ENCODE measurements around the gene OR6M1.

Gene OR6M1, protein sequence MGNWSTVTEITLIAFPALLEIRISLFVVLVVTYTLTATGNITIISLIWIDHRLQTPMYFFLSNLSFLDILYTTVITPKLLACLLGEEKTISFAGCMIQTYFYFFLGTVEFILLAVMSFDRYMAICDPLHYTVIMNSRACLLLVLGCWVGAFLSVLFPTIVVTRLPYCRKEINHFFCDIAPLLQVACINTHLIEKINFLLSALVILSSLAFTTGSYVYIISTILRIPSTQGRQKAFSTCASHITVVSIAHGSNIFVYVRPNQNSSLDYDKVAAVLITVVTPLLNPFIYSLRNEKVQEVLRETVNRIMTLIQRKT

DNA sequence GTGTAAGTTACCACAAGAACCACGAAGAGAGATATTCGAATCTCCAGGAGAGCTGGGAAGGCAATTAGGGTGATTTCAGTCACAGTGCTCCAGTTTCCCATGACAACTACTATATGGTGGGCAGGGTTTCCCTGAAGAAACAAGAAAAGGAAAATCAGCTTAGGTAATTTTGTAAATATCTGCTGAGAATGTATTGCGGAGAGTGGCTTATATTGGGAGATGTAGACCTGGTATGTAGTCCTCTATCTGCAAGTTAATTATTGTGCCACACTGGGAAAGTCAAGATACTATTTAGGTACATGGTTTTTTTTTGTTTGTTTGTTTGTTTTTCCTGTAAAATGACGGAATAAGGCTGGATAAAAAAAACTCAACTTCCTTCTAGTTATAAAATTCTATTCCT, at the start of gene OR6M1:
Gene OR6M1 (minus strand): TSS at position 101 of the 400 bp plus-strand sequence. CDS start 0 bp downstream, at position 101.
- no peak for DNase-seq

GRCh38 chr11:123853038-123853437, 46.9 kb upstream of the OR6M1 start:
- DNase-seq, result no peak

DNA sequence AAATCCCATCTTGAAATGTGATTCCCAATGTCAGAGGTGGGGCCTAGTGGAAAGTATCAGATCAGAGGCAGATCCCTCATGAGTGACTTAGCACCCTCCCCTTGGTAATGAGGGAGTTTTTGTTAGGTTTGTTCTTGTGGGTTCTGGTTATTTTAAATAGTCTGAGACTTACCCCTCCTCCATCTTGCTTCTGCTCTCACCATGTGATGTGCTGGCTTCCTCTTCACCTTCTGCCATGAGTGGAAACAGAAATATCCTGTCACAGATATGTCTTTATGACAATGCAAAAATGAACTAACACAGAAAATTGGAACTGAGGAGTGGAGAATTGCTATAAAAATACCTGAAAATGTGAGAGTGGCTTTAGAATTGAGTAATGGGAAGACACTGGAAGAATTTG, 46.2 kb upstream of the OR6M1 start:
- DNase-seq, result no peak

- DNase-seq, result no peak
Measured at GRCh38 chr11:123851110-123851509, 45.0 kb upstream of the OR6M1 start.

DNA sequence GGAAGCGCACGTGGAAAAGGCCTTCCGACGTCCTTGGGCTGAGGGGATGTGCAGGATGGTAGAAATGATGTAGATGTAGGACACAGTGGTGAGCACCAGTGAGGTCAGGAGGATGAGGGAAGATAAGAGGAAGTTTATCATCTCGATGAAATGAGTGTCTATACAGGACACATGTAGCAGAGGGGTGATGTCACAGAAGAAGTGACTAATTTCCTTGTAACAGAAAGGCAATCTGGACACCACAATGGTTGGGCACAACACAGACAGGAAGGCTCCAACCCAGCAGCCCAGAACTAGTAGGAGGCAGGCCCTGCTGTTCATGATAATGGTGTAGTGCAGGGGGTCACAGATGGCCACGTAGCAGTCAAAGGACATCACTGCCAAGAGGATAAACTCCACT, 35.0 kb upstream of the OR6M1 start:
- DNase-seq, result no peak

DNA sequence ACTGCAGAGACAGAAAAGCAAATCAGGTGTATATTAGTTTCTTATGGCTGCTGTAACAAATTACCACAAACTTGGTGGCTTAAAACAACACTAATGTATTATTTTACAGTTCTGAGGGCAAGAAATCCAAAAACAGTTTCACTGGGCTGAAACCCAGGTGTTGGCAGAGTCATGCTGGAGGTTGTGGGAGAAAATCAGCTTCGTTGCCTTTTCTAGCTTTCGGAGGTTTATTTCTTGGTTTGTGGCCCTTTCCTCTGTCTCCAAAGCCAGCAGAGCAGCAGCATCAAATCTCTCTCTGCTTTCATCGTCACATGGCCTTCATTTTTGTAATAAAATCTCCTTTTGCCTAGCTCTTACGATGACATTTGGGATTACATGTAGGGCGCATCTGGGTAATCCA, 33.0 kb upstream of the OR6M1 start:
- no peak for DNase-seq

DNA sequence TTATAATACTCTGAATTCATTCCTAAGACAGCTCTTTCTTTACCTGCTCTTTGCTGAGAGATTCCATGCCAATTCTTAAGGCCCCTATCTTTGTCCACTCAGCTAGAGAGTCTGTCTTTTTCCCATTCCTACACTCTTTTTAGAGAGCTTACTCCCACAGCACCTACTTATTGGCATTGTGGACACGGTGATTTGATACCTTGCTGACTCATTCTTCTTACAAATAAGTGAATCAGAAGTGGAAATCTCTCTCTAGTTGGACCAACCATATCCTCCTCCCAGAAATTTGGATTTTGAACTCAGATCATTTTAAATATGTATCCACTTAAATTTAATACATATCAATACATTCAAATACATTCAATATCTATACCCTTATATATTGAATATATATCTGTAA, 32.5 kb upstream of the OR6M1 start:
- DNase-seq, result no peak

DNA sequence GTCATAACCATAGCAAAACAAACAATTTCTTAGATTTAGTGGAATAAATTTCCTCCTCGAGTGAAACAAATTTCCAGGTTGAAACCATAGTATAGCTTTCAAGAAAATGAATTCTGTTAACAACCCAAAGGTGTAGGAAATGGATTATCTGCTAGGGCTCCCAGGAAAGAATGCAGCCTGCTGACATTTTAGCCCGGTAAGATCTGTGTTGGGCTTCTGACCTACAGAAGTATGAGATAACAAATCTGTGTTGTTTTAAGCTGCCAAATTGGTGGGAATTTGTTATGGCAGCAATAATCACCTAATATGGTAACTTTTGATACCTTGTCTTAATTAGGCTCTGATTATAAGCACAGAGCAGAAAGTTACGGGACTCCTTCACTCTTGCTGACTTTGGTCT, 32.0 kb upstream of the OR6M1 start:
- no peak for DNase-seq

- no peak for DNase-seq
Measured at GRCh38 chr11:123833095-123833494, 26.9 kb upstream of the OR6M1 start.

DNA sequence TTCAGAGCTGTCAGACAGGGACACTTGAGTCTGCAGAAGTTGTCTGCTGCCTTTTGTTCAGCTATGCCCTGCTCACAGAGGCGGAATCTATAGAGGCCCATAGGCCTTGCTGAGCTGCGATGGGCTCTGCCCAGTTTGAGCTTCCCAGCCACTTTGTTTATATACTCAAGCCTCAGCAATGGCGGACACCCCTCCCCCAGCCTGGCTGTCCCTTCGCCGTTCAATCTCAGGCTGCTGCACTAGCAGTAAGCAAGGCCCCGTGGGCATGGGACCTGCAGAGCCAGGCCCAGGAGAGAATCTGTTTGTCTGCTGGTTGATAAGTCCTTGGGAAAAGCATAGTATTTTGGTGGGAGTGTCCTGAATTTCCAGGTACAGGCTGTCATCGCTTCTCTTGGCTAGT, 23.6 kb upstream of the OR6M1 start:
- no peak for DNase-seq

GRCh38 chr11:123822599-123822998, 16.4 kb upstream of the OR6M1 start:
- no peak for DNase-seq

DNA sequence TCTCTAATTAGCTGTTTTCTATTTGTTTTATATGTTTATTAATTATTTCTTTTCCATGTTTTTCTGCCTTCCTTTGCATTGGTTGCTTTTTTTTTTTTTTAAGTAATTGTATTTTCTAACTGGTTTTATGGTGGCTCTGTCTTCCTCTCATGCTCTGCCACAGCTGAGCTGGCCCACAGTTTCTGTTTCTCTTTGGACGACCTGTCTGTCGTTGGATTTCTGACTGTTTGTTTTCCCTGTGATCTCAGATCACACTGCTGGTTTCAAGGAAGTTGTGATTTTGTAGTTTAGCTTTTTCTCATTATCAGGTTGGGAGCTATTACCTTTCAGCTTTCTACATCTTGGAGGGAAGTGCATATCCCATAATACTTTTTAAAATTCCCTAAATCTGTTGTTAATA, 15.9 kb upstream of the OR6M1 start:
- no peak for DNase-seq

DNA sequence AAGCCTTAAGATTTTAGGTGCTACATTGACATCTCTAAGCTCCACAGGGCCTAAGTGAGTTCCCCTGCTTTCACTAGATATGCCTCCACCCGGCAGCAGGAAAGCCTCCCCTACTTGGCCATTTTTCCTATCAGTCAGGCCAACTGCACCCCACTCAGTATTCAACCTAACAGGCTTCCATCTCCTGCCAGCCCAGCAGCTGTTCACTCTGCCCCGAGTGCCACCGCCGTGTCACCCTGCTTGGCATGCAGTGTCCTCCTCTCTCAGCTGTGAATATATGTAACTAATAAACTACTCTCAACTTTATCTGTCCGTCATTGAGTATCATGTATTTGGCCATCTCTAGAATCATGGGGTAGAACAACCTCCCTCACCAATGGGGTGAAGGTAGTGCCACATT, 9.0 kb upstream of the OR6M1 start:
- no peak for DNase-seq

- no peak for DNase-seq
Measured at GRCh38 chr11:123801765-123802164, 4.4 kb downstream of the OR6M1 start.

GRCh38 chr11:123800036-123800435, 6.1 kb downstream of the OR6M1 start:
- no peak for DNase-seq

DNA sequence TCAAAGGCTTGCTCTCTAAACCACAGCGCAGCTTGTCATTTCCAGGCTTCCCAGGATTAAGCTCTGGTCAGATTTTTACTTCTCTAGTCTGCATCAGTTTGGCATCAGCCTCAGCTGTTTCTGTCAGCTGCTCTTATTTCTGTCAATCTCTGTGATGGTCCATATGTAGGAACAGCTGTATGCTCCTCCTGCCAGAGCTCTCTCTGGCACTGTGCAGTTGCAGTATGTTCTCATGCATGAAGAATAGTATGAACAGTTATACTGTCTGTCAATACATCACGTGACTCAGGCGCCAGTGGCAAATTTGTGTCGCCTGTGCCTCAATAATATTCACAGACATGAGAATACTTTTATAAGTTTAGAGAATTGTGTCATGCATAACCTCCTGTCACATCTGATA, 6.7 kb downstream of the OR6M1 start:
- DNase-seq, result no peak

DNA sequence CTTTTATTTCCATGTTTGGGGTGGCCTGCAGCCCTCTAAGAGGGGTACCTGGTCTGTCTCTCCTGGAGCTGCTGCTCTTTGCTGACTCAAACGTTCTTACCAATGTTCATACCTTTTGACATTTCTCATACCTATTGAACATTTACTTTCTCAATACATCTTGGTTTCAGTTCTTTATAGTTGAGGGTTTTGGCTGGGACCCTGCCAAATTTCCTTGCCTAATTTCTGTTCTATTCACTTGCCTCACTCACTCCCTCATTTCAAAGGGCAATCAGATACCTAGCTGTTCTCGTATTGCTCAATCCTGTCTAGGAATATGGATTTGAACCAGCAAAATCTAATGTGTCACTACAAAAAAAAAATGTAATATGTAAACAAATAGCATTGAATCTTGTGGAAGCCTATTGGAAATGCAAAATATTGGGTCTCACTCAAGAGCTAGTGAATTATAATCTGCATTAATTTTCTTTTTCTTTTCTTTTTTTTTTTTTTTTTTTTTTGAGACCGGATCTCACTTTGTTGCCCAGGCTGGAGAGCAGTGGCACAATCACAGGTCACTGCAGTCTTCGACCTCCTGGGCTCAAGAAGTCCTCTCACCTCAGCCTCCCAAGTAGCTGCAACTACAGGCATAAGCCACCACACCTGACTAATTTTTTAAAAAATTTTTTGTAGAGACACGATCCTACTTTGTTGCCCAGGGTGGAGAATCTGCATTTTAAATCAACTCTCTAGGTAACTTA, 7.5 kb downstream of the OR6M1 start:
- no peak for DNase-seq

- DNase-seq, result no peak
Measured at GRCh38 chr11:123798079-123798478, 8.1 kb downstream of the OR6M1 start.

- DNase-seq, result no peak
Measured at GRCh38 chr11:123797541-123797940, 8.6 kb downstream of the OR6M1 start.

GRCh38 chr11:123797114-123797513, 9.0 kb downstream of the OR6M1 start:
- DNase-seq, result no peak

DNA sequence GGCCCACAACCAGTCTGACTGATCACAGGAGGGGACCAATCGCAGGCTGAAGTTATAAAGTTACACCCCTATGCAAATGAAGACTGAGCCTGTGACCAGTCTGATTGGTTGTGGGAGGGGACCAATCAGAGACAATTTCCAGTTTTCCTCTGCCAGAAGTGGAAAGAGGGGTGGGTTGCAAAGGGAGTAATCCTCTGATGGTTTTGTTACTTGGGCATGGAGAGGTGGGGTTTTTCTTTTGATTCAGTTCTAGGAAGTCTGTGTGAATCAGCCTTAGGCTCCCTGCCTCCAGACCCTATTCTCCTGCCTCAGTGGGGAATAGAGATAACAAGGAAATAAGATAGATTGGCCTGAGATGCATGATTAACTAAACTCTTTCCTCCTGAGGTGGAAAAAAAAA, 9.9 kb downstream of the OR6M1 start:
- no peak for DNase-seq

DNA sequence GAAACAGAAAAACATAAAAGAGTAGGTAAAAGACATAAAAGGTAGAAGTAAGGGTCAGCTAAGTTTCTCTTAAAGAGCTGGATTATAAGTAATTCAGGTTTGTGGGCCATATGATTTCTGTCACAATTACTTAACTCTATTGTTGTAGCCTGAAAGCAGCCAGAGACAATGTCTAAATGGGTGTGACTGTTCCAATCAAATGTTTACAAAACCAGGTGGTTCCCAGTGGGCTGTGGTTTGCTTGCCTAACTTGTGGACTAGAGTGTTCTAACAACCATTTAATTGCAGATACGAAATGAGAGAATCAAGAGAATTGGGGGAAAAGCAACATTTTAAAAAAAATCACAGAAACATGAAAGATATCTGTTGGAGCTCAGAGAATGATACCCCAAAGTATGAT, 22.6 kb downstream of the OR6M1 start:
- no peak for DNase-seq

GRCh38 chr11:123778511-123778910, 27.6 kb downstream of the OR6M1 start:
- no peak for DNase-seq

GRCh38 chr11:123775715-123776549, 30.2 kb downstream of the OR6M1 start:
- no peak for DNase-seq
